Stimulated activated CD8-positive, alpha-beta memory T cell treated with anti-CD3 and anti-CD28 coated beads, Interleukin-15, amount 100 ng/mL, for 48 hours (primary cell): ENCODE measurements around the gene AFDN.

Experiments used
- DNase-seq, 2 donors: peaks; one replicate each; pipeline ENCODE4 v3.0.0-alpha.2; 2020; ENCODE audit warnings: low read depth in 2 of 2

The AFDN gene

DNA sequence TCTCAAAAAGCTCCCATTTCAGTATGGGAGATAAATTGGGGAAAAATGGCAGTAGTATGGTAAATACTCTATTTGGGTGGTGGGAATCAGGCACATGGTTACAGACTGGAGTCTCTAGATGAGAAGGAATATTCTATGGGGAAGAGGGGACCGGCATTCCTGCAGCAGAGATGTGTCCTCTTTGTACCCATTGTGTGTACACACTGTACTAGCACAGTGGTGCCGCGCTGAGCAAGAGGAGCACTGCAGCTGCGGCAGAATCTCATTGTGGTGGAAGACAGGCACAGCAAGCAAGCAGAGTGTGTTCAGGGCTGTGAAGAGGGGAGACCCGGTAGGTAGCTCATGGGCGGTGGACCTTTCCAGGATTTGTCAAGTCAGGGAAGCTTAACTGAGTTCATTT, 13.0 kb downstream of the AFDN start:
- no peak for DNase-seq

DNA sequence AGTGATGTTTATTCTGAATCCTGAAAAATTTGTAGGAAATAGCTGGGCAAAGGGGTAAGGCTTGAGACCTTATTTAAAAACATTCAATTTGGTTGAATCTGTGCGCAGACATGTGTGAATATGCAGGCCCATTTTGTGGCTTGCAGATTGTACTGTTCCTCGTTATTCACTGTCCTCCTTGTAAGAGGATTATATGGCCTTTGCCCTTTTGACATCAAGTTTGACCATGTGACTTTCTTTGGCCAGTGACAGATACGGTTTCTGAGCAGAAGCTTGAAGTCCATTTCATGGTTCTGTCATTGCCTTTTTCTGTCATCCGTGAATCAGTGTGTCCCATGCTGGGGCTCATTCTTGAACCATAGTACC, 13.4 kb downstream of the AFDN start:
- DNase-seq = no peak

DNA sequence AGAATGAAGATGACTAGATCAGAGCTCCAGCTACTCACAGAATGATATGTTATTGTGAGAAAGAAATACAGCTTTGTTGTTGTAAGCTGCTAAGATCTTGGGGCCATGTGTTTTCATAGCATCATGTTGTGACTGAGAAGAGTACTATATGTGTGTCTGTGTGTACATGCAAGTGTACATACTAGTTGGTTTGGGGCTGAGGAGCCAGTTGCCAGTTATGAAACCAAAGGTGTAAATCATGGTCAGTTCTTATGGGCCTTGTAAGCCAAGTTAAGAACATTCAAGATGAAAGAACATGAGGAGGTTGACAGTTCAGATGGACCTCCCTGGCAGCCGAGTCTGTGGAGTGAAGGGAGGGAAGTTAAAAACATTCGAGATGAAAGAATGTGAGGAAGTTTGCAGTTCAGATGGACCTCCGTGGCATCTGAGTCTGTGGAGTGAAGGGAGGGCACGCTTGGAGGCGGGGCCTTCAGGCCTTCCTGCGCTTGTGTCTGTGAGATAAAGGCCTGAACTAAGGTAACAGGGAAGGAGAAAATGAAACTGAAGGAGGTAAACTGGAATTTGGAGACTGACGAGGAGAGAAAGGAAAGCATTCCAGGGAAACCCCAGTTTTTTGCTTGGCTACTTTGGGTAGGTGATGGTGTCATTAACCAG, 13.9 kb downstream of the AFDN start:
- DNase-seq = no peak

DNA sequence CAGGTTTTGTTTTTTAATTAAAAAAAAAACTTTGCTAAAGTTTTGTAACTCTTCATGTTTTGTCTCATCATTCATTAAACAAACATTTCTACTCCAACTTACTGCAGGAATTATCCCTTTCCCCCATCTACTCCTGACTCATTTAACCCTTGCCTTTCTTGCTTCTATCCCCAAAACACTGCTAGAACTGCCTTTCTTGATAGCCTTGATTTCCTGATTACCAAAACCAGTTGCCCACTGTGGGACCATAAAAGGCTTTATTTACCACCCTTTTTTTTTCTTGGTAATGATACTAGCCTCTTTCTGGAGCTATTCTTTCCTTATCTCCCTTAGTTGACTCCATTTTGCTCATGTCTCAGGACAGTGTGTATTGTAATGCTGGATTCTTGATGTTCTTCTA, 15.3 kb downstream of the AFDN start:
- DNase-seq = no peak

DNA sequence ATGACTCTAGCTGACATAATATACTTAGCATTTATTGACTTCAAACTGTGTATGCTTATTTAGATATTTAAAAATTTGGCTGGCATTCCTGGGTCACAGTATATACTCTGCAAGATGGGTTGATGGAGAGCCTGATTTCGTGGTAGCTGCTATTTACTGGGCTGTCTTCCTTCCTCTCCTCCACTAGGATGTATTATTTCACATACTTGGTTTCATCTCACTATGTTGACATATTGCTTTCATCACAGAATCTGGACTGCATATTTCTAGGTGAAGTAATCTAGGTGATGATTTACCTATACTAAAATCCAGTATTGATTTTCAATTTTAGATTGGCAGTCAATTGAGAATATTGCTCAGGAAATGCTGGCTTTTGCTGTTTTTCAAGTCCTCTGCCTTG, 15.7 kb downstream of the AFDN start:
- no peak for DNase-seq

DNA sequence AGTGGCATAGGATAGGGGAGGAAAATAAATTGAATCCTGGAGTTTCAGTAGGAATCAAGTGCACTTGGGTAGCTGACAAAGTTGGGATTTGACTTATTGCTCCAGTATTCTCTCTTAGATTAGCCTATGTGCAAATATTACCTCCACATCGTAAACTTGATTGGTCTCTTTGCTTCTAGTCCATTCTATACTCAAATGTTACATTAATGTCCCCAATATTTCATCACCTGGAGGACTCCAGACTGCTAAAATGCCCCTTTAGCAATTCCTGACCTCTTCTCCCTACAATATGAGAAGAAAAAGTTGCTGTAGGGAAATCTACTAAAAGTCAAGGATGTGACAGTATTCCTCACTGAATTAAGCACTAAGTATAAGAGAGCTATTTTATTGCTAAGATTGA, 16.3 kb downstream of the AFDN start:
- DNase-seq = no peak

DNA sequence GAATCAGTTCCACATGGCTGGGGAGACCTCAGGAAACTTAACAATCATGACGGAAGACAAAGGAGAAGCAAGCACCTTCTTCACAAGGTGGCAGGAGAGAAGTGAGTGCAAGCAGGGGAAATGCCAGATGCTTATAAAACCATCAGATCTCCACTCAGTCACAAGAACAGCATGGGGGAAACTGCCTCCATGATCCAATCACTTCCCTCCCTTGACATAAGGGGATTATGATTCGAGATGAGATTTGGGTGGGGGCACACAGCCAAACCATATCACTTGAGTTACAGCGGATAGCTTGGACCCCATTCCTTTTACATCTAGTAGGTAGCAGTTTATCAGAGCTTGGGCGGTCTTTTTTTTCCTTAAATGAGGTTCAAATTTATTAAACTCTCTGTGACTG, 19.1 kb downstream of the AFDN start:
- DNase-seq = no peak

DNA sequence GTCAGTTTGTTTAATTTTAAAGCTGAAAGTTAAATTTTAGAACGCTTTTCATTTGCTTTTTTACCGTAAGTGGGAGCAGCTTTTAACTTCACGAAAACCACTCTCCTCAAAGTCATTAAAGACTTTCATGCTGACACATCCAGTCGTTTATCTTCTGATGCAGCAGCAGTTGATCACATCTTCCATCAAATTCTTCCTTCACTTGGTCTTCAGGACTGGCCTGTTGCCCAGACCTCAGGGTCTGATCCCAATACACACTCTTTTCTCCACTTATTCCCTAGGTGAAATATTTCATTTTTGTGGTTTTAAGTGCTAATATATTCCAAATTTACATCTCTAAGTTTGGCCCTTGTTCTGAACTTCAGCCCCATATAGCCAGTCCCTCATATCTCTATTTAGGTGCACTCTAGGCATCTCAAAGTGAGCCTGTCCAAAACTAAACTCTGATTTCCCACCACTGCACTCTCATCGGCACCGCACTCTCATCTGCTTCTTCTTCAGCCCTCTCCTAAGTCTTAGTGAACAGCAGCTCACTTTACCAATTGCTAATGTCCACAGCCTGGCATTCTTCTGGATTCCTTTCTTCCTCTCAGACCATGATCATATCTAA, 20.4 kb downstream of the AFDN start:
- DNase-seq = no peak

DNA sequence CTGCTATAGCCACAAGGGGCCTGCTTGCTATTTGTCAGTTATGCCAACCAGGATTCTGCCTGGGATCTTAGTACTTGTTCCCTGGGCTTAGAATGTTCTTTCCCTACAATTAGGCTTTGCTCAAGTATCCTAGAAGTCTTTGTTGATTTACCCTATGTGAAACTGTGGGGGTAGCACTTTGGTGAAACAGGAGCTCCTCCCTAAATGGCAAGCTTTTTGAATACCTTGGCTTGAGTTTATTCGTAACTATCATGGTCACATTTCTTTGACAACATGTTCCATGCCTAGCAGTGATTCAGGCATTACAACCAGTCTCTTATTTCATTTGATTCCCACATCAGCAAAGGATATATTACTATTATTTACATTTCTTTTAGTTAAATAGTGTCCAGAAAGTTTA, 21.2 kb downstream of the AFDN start:
- no peak for DNase-seq

DNA sequence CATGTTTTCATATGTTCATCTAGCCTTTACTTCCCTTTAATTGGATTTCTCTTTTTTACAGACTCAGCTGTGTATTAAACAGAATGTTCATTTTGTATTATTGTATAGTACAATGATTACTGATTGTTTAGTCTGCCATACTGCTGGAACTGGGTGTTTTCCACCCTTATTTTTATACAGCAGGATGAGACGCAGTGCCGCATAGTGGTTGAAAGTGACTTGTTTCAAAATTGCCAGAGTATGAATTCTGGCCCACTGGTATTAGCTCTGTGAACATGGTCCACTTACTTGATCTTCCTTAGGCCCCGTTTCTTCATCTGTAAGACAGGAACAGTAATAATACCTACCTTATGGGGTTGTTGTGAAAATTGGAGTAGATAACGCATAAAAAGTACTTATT, 22.1 kb downstream of the AFDN start:
- no peak for DNase-seq

DNA sequence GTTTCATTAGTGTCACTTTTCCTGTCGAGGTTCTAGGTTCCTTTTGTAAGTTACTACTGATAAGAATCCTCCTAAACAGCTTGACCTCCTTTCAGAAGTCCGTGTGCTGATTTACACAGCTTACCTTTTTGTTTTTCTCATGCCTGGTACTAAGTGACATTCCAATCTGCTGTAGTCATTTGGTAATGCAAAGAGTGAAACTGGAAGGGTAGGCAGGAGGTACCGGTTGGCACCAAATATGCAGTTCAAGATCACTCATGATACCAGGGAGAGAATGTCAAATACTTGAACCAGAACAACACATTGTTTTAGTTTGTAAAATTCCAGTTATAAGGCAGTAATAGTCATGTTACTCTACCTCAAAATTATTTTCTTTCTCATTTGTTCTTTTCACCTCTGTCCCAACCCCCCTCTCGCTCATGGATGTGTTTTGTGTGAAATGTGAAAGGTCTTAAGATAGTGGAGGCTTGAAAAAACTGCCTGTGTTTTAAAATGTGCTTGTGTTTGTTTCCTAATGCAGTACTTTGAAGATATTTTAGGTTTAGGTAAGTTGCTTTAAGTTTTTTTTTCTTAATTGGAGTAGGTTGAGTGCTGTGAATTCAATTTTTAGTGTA, 23.2 kb downstream of the AFDN start:
- no peak for DNase-seq

DNA sequence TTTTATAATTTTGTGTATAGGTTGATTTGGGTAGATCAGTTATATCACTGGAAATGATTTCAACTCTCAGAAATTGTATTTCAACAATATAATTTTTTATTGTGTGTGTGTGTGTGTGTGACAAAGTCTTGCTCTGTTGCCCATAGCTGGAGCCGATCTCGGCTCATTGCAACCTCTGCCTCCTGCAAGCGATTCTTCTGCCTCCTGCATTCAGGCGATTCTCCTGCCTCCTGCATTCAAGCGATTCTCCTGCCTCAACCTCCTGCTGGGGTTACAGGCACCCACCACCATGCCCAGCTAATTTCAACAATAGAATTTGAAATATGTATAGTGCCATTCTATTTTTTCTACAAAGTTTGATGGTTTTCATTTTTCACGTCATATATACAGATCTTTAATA, 24.1 kb downstream of the AFDN start:
- DNase-seq = no peak

DNA sequence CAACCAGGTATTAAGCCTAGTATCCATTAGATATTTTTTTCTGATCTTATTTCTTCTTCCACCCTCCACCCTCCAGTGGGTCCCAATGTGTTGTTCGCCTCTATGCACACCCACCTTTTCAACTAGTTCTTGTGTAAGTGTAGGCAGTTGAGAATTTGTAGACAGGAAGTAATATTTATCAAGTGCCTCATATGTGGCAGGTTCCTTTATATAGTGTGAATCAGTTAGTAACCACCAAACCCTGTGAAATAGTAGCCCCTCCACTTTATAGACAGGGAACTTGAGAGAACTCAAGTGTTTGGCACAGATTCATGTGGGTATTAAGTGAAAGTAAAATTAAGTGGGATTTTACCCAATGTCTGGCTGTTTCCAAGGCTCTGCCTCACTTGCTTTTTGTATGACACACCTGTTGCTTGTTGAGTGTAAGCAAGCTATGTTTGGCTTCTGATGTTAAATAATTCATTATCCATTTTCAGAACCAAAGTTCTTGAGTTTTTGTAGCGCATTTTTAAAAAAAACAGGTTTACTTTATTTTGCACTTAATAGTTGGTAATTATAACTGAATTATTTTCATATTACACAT, 24.8 kb downstream of the AFDN start:
- no peak for DNase-seq

DNA sequence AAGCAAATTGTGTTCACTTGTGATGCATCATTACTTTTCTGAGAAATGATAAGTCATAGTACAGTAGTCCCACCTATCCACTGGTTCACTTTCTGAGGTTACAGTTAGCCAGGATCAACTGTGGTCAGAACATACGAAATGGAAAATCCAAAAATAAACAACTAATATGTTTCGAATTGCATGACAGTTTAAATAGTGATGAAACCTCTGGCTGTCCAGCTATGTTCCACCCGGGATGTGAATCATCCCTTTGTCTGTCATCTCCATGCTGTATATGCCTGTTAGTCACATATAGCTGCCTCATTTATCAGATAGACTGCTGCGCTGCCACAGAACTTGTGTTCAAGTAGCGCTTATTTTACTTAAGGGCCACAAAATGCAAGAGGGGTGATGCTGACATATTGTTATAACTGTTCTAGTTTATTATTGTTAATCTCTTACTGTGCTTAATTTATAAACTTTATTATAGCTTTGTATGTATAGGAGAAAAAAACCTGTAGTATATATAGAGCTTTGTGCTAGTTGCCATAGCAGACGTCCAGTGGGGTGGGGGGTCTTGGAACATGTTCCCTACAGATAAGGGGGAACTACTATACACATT, 29.2 kb downstream of the AFDN start:
- DNase-seq = no peak

DNA sequence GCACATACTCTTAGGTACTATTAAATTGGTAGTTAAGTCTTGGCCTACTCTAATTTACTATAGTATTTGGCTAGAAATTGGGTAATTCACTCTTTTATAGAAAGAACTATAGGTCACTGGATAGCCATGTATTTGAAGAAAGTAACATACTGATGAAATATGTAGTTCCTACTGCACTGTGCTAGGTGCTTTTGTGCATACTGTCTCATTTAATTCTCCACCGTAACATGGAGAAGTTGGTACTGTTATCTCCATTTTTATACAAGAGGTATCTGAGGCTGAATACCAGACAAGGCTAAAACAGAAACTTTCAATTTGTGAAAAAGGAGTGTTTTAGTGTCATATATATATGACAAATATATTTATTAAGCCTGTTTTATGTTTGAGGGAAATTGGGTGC, 29.8 kb downstream of the AFDN start:
- DNase-seq = no peak

DNA sequence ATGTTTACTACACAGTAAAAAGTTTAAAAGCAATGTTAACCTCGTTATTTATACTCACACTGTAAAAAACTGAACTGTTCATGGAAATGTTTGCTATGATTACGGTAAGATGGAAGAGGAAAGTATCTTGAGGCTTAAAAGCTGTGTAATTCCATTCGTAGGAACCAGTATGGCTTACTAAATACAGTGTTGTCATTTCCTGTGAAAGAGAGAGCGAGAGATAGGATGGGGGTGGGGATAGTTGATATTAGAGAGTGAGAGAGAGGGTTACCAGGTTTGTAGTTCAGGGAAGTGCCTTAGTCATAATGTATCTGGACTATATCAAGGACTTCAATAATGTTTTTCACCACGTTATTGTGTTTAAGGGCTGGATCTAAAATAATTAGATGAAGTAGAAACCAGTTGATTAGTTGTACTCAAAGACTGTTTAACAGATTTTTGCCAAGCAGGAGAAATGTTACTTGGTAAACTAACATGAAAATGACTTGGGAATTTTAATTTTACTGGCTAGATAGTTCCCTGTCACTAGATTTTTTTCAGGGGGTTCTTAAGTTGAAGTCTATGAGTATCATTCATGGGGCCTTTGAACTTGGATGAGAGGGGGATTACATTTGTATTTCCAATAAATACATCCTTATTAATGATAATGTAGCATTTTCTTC, 30.4 kb downstream of the AFDN start:
- no peak for DNase-seq

DNA sequence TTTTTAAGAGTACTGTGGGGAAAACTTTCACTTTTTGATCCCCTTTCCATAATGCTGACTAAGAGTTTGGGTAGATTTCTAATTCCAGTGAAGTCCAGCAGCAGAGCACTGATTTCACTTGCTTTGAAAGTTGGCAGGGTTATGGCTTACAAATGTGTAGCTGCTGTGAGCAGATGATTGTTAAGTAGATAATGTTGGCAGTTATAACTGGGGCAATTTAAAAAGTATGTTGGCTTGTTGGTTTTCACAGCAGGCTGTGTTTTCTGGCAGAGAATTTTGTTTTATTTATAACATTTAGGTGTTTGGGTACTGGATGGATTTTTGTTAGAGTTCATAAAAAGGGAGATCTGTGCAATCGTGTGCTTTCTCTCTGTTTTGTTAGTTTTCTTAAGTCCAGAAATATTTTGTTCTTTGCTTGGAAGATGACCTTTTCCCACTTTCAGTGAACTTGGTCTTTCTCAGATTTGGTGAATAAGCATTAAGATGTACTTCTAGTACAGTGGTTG, 31.4 kb downstream of the AFDN start:
- no peak for DNase-seq

DNA sequence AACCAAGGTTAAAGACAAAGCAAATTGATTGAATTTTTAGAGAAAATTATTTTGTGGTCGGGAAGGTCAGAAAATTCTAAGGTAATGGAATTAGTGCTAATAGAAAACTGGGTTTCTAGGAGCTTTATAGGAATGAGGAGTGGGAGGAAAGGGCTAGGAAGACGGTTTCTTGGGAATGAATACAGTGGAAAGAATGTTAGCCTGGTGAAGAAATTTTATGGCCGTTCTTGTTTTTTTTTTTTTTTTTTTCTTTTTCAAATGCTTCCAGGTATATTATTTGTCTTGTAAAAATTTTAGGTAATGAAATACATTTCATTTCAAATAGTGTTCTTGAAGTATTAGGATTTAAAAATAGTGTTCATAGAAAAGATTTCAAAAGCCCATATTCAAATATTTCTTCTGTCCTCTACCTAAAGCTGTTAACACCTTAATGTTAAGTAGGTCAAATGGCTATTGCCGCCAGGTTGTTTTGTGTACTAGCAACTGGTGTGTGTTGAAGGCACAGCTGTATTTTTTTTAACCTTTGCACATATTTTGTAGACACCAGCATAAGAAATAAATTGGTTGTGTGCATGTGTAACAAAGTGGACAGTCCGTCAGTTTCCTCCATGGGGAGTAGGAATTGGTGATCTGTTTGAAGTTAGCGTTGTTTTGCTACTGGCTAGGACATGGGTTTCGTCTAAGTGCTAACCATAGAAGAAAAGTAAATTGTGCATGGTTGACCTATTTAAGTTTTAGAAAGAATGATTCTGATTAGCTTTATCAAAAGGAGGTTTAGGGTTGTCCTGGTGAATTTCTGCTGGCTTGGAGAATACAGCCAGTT, 32.3 kb downstream of the AFDN start:
- DNase-seq = no peak

DNA sequence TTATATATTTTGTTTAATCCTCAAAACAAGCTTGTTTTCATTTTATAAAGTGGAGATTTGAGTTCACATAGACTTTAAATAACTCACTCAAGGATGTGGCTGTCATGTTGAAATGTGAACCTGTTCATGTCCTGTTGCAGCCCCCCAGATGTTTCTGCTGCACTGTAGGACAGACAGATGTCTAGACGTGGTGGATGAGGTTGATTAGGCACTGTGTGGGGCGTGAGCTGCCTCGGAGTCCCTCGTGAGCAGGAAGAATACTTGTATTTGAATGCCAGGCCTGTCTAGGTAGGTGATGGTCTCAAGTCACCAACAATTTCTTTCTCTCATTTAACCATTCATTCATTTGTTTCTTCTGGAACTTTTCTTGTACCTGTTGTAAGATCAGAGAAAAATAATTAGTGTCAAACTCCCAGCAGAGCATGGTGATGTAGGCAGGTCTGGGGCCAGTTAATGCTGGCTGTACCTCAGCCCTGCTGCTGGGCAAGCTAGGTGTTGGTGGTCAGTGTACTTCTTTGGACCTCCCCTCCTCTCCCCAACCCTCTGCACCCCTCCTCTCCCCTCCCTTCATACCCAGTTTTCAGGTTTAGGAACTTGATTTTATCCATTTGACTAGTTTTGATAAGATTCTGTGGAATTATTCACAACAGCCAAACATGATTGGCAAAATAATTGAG, 34.0 kb downstream of the AFDN start:
- DNase-seq = no peak

DNA sequence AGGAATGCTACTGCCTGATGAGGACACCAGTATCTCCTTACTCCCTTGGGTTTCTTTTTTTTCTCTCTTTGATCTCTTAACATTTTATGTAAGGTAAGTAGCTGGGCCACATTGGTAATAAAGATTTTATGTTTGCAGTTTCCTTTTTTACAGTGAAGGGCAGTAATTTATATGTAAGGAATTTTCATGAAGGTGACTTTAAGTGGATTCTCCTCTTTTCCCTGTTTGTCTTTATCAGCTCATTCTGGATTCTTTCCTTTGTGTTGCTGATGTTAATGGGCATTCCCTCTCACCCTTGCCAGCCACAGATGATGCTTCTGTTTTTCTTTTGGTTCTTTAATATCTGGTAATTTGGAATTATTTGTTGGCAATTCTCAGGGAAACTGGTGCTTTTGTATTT, 34.7 kb downstream of the AFDN start:
- DNase-seq = no peak

DNA sequence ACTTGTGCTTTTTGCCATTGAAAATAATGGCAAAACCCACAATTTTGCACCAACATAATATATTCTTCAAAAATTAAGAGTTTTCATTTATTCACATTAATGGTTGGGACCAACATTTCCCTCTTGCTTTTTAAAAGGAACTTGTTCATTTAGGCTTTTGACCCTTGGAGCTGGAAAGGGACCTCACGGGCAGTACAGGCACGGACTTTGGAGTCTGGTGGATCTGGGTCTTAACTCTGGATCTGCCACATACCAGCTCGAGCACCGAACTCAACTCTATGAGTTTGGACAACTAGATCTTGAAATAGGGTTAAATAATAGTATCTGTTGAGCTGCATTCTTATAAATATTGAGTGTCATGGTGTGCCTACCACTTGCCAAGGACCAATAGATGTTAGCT, 37.2 kb downstream of the AFDN start:
- DNase-seq = no peak
